WTC11 (cell line): ENCODE measurements around the gene GPRC5C. TPM values are rescaled to one million over a fixed set of nuclear protein-coding genes. Genes with fewer than 3 reads are reported as not detected.

Source experiments
- ATAC-seq: fragments of 200-7000 bp; cut with Tn5 transposase; 2 replicates; pipeline ENCODE4 v1.10.0; 2021; ENCODE audit warnings: mild to moderate bottlenecking, moderate library complexity
- CTCF ChIA-PET: fragments of 300-600 bp; sonication (Branson Sonifier 250); formaldehyde crosslinking; loops from one replicate; lab custom pipeline; 2021; ENCODE audit warnings: antibody characterized with exemption; lab: Charles Lee
- POLR2A ChIA-PET: fragments of 350-600 bp; sonication (Branson Sonifier 250); formaldehyde crosslinking; loops from one replicate; lab custom pipeline; 2021; ENCODE audit warnings: antibody characterized with exemption; lab: Charles Lee
- DNase-seq: peaks from one replicate; pipeline ENCODE4 v3.0.0; 2021; ENCODE audit warnings: low spot score
- H3K27ac Mint-ChIP-seq: 2 replicates; pipeline ENCODE4 v1.8.0; 2021; ENCODE audit warnings: mixed read lengths
- H3K27me3 Mint-ChIP-seq: 2 replicates; pipeline ENCODE4 v1.8.0; 2021; ENCODE audit warnings: low read depth, mild to moderate bottlenecking, moderate library complexity, mixed read lengths
- H3K36me3 Mint-ChIP-seq: 2 replicates; pipeline ENCODE4 v1.8.0; 2021; ENCODE audit warnings: mixed read lengths
- H3K4me1 Mint-ChIP-seq: 2 replicates; pipeline ENCODE4 v1.8.0; 2022; ENCODE audit warnings: mixed read lengths
- H3K4me3 Mint-ChIP-seq: 2 replicates; pipeline ENCODE4 v1.8.0; 2021; ENCODE audit warnings: mild to moderate bottlenecking, moderate library complexity, mixed read lengths
- H3K9me3 Mint-ChIP-seq: 2 replicates; pipeline ENCODE4 v1.8.0; 2021; ENCODE audit warnings: mixed read lengths
- AFF4 ChIP-seq: sonication (generic); formaldehyde crosslinking; IDR thresholded peaks from 2 replicates; pipeline ENCODE4 v1.8.1; 2023; ENCODE audit warnings: mild to moderate bottlenecking, missing genetic modification reagents, borderline replicate concordance
- GTF2I ChIP-seq: fragments of 250-450 bp; sonication (Bioruptor Pico); conservative IDR thresholded peaks from 2 replicates; pipeline ENCODE4 v1.4.0; 2021; ENCODE audit warnings: mild to moderate bottlenecking
- HMGA2 ChIP-seq: fragments of 250-450 bp; sonication (Bioruptor Pico); IDR thresholded peaks from 2 replicates; pipeline ENCODE4 v1.4.0; 2021; ENCODE audit warnings: mild to moderate bottlenecking, moderate library complexity
- NR2C2 ChIP-seq: sonication (generic); formaldehyde crosslinking; IDR thresholded peaks from 2 replicates; pipeline ENCODE4 v1.8.0; 2022; ENCODE audit warnings: mild to moderate bottlenecking, missing genetic modification reagents
- TP53 ChIP-seq: sonication (generic); formaldehyde crosslinking; IDR thresholded peaks from 2 replicates; pipeline ENCODE4 v1.8.1; 2023; ENCODE audit warnings: mild to moderate bottlenecking, missing genetic modification reagents
- total RNA-seq: library from RNA; stranded (reverse); gene quantifications from 3 replicates; pipeline ENCODE4 v1.2.3, GENCODE V29; 2021
- TF ChIP-seq, protein P1 (sequence below): fragments of 200-600 bp; IDR thresholded peaks from 2 replicates; pipeline ENCODE4 v1.8.0; 2022; ENCODE audit warnings: antibody characterized with exemption

The GPRC5C gene
- total RNA-seq, 1 experiment from 2014 or later, result 19.6 TPM

GRCh38 chr17:74491626-74492025 lies 59.7 kb downstream of the GPRC5C start (continued):
- TF ChIP-seq GTF2I (CRISPR knock-in tag) (no peak), TP53 (no peak), AFF4 (CRISPR knock-in tag) (no peak), HMGA2 (CRISPR knock-in tag) (no peak)

GRCh38 chr17:74493331-74493833 lies 61.5 kb downstream of the GPRC5C start:
- Mint-ChIP-seq H3K27ac (no peak overlapping the region), H3K4me3 (no peak overlapping the region), H3K36me3 (peaks cover 9% of the 10 kb centered on the region; the same call in 1 of the 2 replicates), H3K27me3 (peaks cover 6% of the 10 kb centered on the region), H3K9me3 (peaks cover 15% of the 10 kb centered on the region), H3K4me1 (peaks cover 3% of the 10 kb centered on the region; the same call in 1 of the 2 replicates)
- peak; percentile 96 for ATAC-seq
- peak; percentile 88 for DNase-seq
- CTCF ChIA-PET, result interaction anchor here (0.6 to 2.9 kb wide), 11 partner anchors 40 to 141 kb away, joined by 3 to 23 read pairs (median 4); partner anchors contain the start of genes BTBD17 and GPR142
- POLR2A ChIA-PET, result no interaction called here
- no peak for TF ChIP-seq NR2C2
- TF ChIP-seq, protein P1, sequence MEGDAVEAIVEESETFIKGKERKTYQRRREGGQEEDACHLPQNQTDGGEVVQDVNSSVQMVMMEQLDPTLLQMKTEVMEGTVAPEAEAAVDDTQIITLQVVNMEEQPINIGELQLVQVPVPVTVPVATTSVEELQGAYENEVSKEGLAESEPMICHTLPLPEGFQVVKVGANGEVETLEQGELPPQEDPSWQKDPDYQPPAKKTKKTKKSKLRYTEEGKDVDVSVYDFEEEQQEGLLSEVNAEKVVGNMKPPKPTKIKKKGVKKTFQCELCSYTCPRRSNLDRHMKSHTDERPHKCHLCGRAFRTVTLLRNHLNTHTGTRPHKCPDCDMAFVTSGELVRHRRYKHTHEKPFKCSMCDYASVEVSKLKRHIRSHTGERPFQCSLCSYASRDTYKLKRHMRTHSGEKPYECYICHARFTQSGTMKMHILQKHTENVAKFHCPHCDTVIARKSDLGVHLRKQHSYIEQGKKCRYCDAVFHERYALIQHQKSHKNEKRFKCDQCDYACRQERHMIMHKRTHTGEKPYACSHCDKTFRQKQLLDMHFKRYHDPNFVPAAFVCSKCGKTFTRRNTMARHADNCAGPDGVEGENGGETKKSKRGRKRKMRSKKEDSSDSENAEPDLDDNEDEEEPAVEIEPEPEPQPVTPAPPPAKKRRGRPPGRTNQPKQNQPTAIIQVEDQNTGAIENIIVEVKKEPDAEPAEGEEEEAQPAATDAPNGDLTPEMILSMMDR, result peak; percentile 83

Other genes with a start within 250 kb of the GPRC5C start
- 1,170 to 1,273 TPM (median 1,266 TPM) in 3 replicates for gene RPL38, start 228.4 kb upstream of the GPRC5C start, total RNA-seq
- gene TTYH2, start 218.5 kb upstream of the GPRC5C start, total RNA-seq, result 3.5 to 5.1 TPM (median 4.5 TPM) in 3 replicates
- 0.21 to 0.26 TPM (median 0.23 TPM) in 3 replicates for gene DNAI2, start 157.9 kb upstream of the GPRC5C start, total RNA-seq
- 0.44 to 0.80 TPM (median 0.60 TPM) in 3 replicates for gene KIF19, start 105.9 kb upstream of the GPRC5C start, total RNA-seq
- gene BTBD17, start 70.2 kb upstream of the GPRC5C start, total RNA-seq, result 0.94 to 2.1 TPM (median 2.0 TPM) in 3 replicates
- gene GPR142, start 64.6 kb upstream of the GPRC5C start, total RNA-seq, result 0.25 to 0.73 TPM in 2 of 3 replicates, not detected in the other
- gene CD300A, start 34.5 kb downstream of the GPRC5C start, total RNA-seq, result 1.1 to 2.0 TPM (median 1.7 TPM) in 3 replicates
- not detected in 3 replicates for gene CD300LB, start 99.4 kb downstream of the GPRC5C start, total RNA-seq
- gene CD300C, start 114.0 kb downstream of the GPRC5C start, total RNA-seq, result not detected in 3 replicates
- gene CD300H, start 135.4 kb downstream of the GPRC5C start, total RNA-seq, result not detected in 3 replicates
- gene CD300LD, start 160.2 kb downstream of the GPRC5C start, total RNA-seq, result not detected in 3 replicates
- not detected in 3 replicates for gene CD300E, start 191.7 kb downstream of the GPRC5C start, total RNA-seq